HEK293 (cell line): Measurements from ENCODE around the gene PRKAG2.

ENCODE experiments used
- CTCF ChIA-PET: fragments of 350-600 bp; formaldehyde crosslinking; extraction: SDS; loops from one replicate; lab custom pipeline; 2021; ENCODE audit warnings: antibody characterized with exemption; lab: Yijun Ruan, JAX
- POLR2A ChIA-PET: fragments of 300-600 bp; formaldehyde crosslinking; extraction: SDS; loops from one replicate; lab custom pipeline; 2020; ENCODE audit warnings: antibody characterized with exemption, inconsistent platforms; lab: Yijun Ruan, JAX
- H3K27ac ChIP-seq: fragments of 200-500 bp; sonication (Bioruptor generic); 2 replicates; pipeline ENCODE4 v1.5.1; 2014; ENCODE audit warnings: low read depth, low read length, control low read depth, inconsistent platforms; ENCODE audit errors: extremely low read depth
- H3K36me3 ChIP-seq, 2 experiments: fragments of 200-500 bp in 1 of 2; sonication (Bioruptor generic) in 1 of 2; 1 replicate in 1 of 2; 2 replicates in 1 of 2; pipeline ENCODE4 v1.5.1; 2014 to 2017; ENCODE audit warnings: inconsistent platforms in 2 of 2, low read length in 2 of 2; ENCODE audit not compliant: control insufficient read depth in 2 of 2, insufficient read depth in 1 of 2
- H3K4me1 ChIP-seq: fragments of 200-500 bp; sonication (Bioruptor generic); 2 replicates; pipeline ENCODE4 v1.5.1; 2014; ENCODE audit warnings: mild to moderate bottlenecking, low read length, inconsistent platforms; ENCODE audit not compliant: control insufficient read depth, insufficient read depth
- H3K4me3 ChIP-seq: 2 replicates; pipeline ENCODE4 v1.5.1; 2011; ENCODE audit warnings: low read depth, mild to moderate bottlenecking, control low read depth, low read length, moderate library complexity
- H3K9me3 ChIP-seq: fragments of 200-500 bp; sonication (Bioruptor generic); 2 replicates; pipeline ENCODE4 v1.5.1; 2014; ENCODE audit warnings: low read depth, low read length, inconsistent platforms; ENCODE audit not compliant: control insufficient read depth, insufficient read depth
- AEBP2 ChIP-seq: fragments of 450-650 bp; formaldehyde crosslinking; IDR thresholded peaks from 2 replicates; pipeline ENCODE4 v1.5.1; 2016; ENCODE audit warnings: missing biosample characterization, missing genetic modification characterization, borderline replicate concordance
- BCL6B ChIP-seq: fragments of 450-650 bp; formaldehyde crosslinking; IDR thresholded peaks from 2 replicates; pipeline ENCODE4 v1.5.1; 2017; ENCODE audit warnings: missing biosample characterization, missing genetic modification characterization
- FEZF1 ChIP-seq: fragments of 450-650 bp; formaldehyde crosslinking; IDR thresholded peaks from 2 replicates; pipeline ENCODE4 v1.5.1; 2016; ENCODE audit warnings: missing biosample characterization, missing genetic modification characterization
- OSR2 ChIP-seq: fragments of 450-650 bp; formaldehyde crosslinking; IDR thresholded peaks from 2 replicates; pipeline ENCODE4 v1.5.1; 2016; ENCODE audit warnings: missing biosample characterization, missing genetic modification characterization
- SP7 ChIP-seq: fragments of 450-650 bp; formaldehyde crosslinking; IDR thresholded peaks from 2 replicates; pipeline ENCODE4 v1.5.1; 2016; ENCODE audit warnings: missing biosample characterization, missing genetic modification characterization
- TCF7L2 ChIP-seq: IDR thresholded peaks from 2 replicates; pipeline ENCODE4 v1.6.1; 2011; ENCODE audit warnings: low read depth, mild to moderate bottlenecking, inconsistent platforms, low read length, moderate library complexity, borderline replicate concordance
- YY2 ChIP-seq: fragments of 450-650 bp; formaldehyde crosslinking; IDR thresholded peaks from 2 replicates; pipeline ENCODE4 v1.5.1; 2016; ENCODE audit warnings: missing biosample characterization, missing genetic modification characterization
- ZBTB11 ChIP-seq: fragments of 450-650 bp; formaldehyde crosslinking; conservative IDR thresholded peaks from 2 replicates; pipeline ENCODE4 v1.5.1; 2016; ENCODE audit warnings: low read depth, missing biosample characterization, missing genetic modification characterization
- ZBTB20 ChIP-seq: fragments of 450-650 bp; formaldehyde crosslinking; IDR thresholded peaks from 2 replicates; pipeline ENCODE4 v1.5.1; 2016; ENCODE audit warnings: missing biosample characterization, missing genetic modification characterization
- ZIC2 ChIP-seq: fragments of 450-650 bp; formaldehyde crosslinking; IDR thresholded peaks from 2 replicates; pipeline ENCODE4 v1.5.1; 2016; ENCODE audit warnings: missing biosample characterization, missing genetic modification characterization
- ZNF10 ChIP-seq: fragments of 450-650 bp; formaldehyde crosslinking; IDR thresholded peaks from 2 replicates; pipeline ENCODE4 v1.5.1; 2017; ENCODE audit warnings: missing biosample characterization, missing genetic modification characterization
- ZNF133 ChIP-seq: fragments of 450-650 bp; formaldehyde crosslinking; IDR thresholded peaks from 2 replicates; pipeline ENCODE4 v1.5.1; 2016; ENCODE audit warnings: missing biosample characterization, missing genetic modification characterization
- ZNF16 ChIP-seq: fragments of 450-650 bp; formaldehyde crosslinking; IDR thresholded peaks from 2 replicates; pipeline ENCODE4 v1.5.1; 2016; ENCODE audit warnings: low read depth, missing biosample characterization, missing genetic modification characterization
- ZNF169 ChIP-seq: fragments of 450-650 bp; formaldehyde crosslinking; IDR thresholded peaks from 2 replicates; pipeline ENCODE4 v1.5.1; 2016; ENCODE audit warnings: missing biosample characterization, missing genetic modification characterization
- ZNF335 ChIP-seq: fragments of 450-650 bp; formaldehyde crosslinking; conservative IDR thresholded peaks from 2 replicates; pipeline ENCODE4 v1.5.1; 2016; ENCODE audit warnings: missing biosample characterization, missing genetic modification characterization
- ZNF350 ChIP-seq: fragments of 450-650 bp; formaldehyde crosslinking; IDR thresholded peaks from 2 replicates; pipeline ENCODE4 v1.5.0; 2017; ENCODE audit warnings: missing biosample characterization, mild to moderate bottlenecking, missing genetic modification characterization
- ZNF404 ChIP-seq: fragments of 450-650 bp; formaldehyde crosslinking; IDR thresholded peaks from 2 replicates; pipeline ENCODE4 v1.5.1; 2017; ENCODE audit warnings: missing biosample characterization, missing genetic modification characterization
- ZNF488 ChIP-seq: fragments of 450-650 bp; formaldehyde crosslinking; IDR thresholded peaks from 2 replicates; pipeline ENCODE4 v1.5.1; 2016; ENCODE audit warnings: missing biosample characterization, missing genetic modification characterization
- ZNF529 ChIP-seq: fragments of 450-650 bp; formaldehyde crosslinking; IDR thresholded peaks from 2 replicates; pipeline ENCODE4 v1.5.1; 2017; ENCODE audit warnings: missing genetic modification characterization, missing biosample characterization; ENCODE audit not compliant: insufficient replicate concordance
- ZNF548 ChIP-seq: fragments of 450-650 bp; formaldehyde crosslinking; IDR thresholded peaks from 2 replicates; pipeline ENCODE4 v1.5.1; 2016; ENCODE audit warnings: missing biosample characterization, missing genetic modification characterization
- ZNF585B ChIP-seq: fragments of 450-650 bp; formaldehyde crosslinking; IDR thresholded peaks from 2 replicates; pipeline ENCODE4 v1.5.1; 2016; ENCODE audit warnings: missing biosample characterization, missing genetic modification characterization
- ZNF626 ChIP-seq: fragments of 450-650 bp; sonication (Bioruptor Pico); formaldehyde crosslinking; IDR thresholded peaks from 2 replicates; pipeline ENCODE4 v1.5.1; 2018; ENCODE audit warnings: missing biosample characterization, missing genetic modification characterization, inconsistent platforms
- ZNF837 ChIP-seq: fragments of 450-650 bp; formaldehyde crosslinking; IDR thresholded peaks from 2 replicates; pipeline ENCODE4 v1.5.1; 2016; ENCODE audit warnings: missing biosample characterization, missing genetic modification characterization
- ZXDB ChIP-seq: fragments of 450-650 bp; formaldehyde crosslinking; IDR thresholded peaks from 2 replicates; pipeline ENCODE4 v1.5.1; 2016; ENCODE audit warnings: missing biosample characterization, missing genetic modification characterization

Gene PRKAG2

GRCh38 chr7:151810441-151811232 is 66.3 kb downstream of the PRKAG2 start:
- H3K27ac ChIP-seq: no peak overlapping the region
- H3K4me1 ChIP-seq: no peaks in the 10 kb centered on the region
- ChIA-PET CTCF (no interaction called here), POLR2A (no interaction called here)
- H3K9me3 ChIP-seq: no peaks in the 10 kb centered on the region
- TF ChIP-seq ZIC2 (tag by site-specific recombination) (peak; percentile 36; the same call in 1 of the 2 replicates), YY2 (tag by site-specific recombination) (peak; percentile 21; the same call in 1 of the 2 replicates), ZNF335 (tag by site-specific recombination) (peak; percentile 29), BCL6B (tag by site-specific recombination) (no peak)
- H3K36me3 ChIP-seq: no peaks in the 10 kb centered on the region
- H3K4me3 ChIP-seq: no peak overlapping the region

- no peaks in the 10 kb centered on the region for H3K4me1 ChIP-seq
- CTCF ChIA-PET: no interaction called here
- POLR2A ChIA-PET: no interaction called here
- no peak overlapping the region for H3K27ac ChIP-seq
- H3K4me3 ChIP-seq: no peak overlapping the region
- no peaks in the 10 kb centered on the region for H3K9me3 ChIP-seq
- H3K36me3 ChIP-seq: no peaks in the 10 kb centered on the region
- no peak for TF ChIP-seq ZNF350
- no peak for TF ChIP-seq ZNF548 (tag by site-specific recombination)
Observed at GRCh38 chr7:151809864-151810170, 67.1 kb downstream of the PRKAG2 start.

GRCh38 chr7:151809146-151809863 is 67.6 kb downstream of the PRKAG2 start:
- no peak overlapping the region for H3K27ac ChIP-seq
- ChIA-PET CTCF (no interaction called here), POLR2A (interaction anchor here (0.9 kb wide), 1 partner anchor 11 kb away, joined by 3 read pairs; no protein-coding TSS in a partner anchor)
- no peaks in the 10 kb centered on the region for H3K9me3 ChIP-seq
- H3K4me3 ChIP-seq: no peak overlapping the region
- no peaks in the 10 kb centered on the region for H3K36me3 ChIP-seq
- H3K4me1 ChIP-seq: no peaks in the 10 kb centered on the region
- TF ChIP-seq FEZF1 (tag by site-specific recombination): peak; percentile 23; the same call in 1 of the 2 replicates
- no peak for TF ChIP-seq TCF7L2
- TF ChIP-seq ZNF626 (tag by site-specific recombination): no peak
- TF ChIP-seq ZNF16 (tag by site-specific recombination): no peak
- no peak for TF ChIP-seq ZNF488 (tag by site-specific recombination)
- no peak for TF ChIP-seq ZNF837 (tag by site-specific recombination)
- no peak for TF ChIP-seq ZNF10 (tag by site-specific recombination)
- no peak for TF ChIP-seq ZNF585B
- TF ChIP-seq ZBTB20 (tag by site-specific recombination): no peak
- TF ChIP-seq ZBTB11 (tag by site-specific recombination): no peak
- no peak for TF ChIP-seq ZXDB
- TF ChIP-seq OSR2 (tag by site-specific recombination): peak; percentile 61; the same call in 1 of the 2 replicates
- TF ChIP-seq ZNF133: no peak
- TF ChIP-seq ZNF404 (tag by site-specific recombination): no peak
- TF ChIP-seq AEBP2 (tag by site-specific recombination): no peak
- TF ChIP-seq ZNF529 (tag by site-specific recombination): no peak
- TF ChIP-seq ZNF169 (tag by site-specific recombination): no peak
- peak; percentile 58; the same call in 1 of the 2 replicates for TF ChIP-seq SP7 (tag by site-specific recombination)
